Prostate gland (tissue), 2 donors: ENCODE data around the gene FHIT.

ENCODE experiments used
- POLR2A ChIP-seq: fragments of 450-650 bp; IDR thresholded peaks from one replicate; pipeline ENCODE4 v1.6.1; 2016; ENCODE audit warnings: antibody characterized with exemption, mild to moderate bottlenecking
- TF ChIP-seq, protein P1 (sequence below), 4 experiments: fragments of 200-600 bp in 2 of 4; fragments of 450-650 bp in 2 of 4; sonication (generic) in 2 of 4; IDR thresholded peaks; 1 replicate in 3 of 4; 2 replicates in 1 of 4; pipeline ENCODE4 v1.5.1; 2016 to 2019; ENCODE audit warnings: antibody characterized with exemption in 4 of 4, mild to moderate bottlenecking in 2 of 4, moderate library complexity in 2 of 4

GRCh38 chr3:59832702-59833101 lies 1418.5 kb downstream of the FHIT start:
- no peak for TF ChIP-seq POLR2A
- TF ChIP-seq, protein P1, sequence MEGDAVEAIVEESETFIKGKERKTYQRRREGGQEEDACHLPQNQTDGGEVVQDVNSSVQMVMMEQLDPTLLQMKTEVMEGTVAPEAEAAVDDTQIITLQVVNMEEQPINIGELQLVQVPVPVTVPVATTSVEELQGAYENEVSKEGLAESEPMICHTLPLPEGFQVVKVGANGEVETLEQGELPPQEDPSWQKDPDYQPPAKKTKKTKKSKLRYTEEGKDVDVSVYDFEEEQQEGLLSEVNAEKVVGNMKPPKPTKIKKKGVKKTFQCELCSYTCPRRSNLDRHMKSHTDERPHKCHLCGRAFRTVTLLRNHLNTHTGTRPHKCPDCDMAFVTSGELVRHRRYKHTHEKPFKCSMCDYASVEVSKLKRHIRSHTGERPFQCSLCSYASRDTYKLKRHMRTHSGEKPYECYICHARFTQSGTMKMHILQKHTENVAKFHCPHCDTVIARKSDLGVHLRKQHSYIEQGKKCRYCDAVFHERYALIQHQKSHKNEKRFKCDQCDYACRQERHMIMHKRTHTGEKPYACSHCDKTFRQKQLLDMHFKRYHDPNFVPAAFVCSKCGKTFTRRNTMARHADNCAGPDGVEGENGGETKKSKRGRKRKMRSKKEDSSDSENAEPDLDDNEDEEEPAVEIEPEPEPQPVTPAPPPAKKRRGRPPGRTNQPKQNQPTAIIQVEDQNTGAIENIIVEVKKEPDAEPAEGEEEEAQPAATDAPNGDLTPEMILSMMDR (IDR thresholded peaks at IDR 0.05) = no peak
